Lung (tissue), 12 donors: ENCODE data around the gene CTTNBP2. TPM values are rescaled to one million over a fixed set of nuclear protein-coding genes. Genes with fewer than 3 reads are reported as not detected.

Experiments
- ATAC-seq: fragments of 200-7000 bp; cut with Tn5 transposase; one replicate; pipeline ENCODE4 v1.9.1; 2020; ENCODE audit warnings: moderate number of reproducible peaks; ENCODE audit not compliant: insufficient read depth, low FRiP score
- DNase-seq, 3 donors: peaks; one replicate each; pipeline ENCODE4 v3.0.0-alpha.2; 2013 to 2017
- H3K27ac ChIP-seq, 2 donors: one replicate each; pipeline ENCODE4 v1.5.1; 2013; ENCODE audit warnings: mild to moderate bottlenecking in 2 of 2, moderate library complexity in 2 of 2, control low read depth in 1 of 2, inconsistent platforms in 1 of 2, low read depth in 1 of 2, low read length in 1 of 2
- H3K27me3 ChIP-seq, 3 donors: one replicate each; pipeline ENCODE4 v1.5.1; 2013; ENCODE audit warnings: low read length in 2 of 3; ENCODE audit not compliant: control insufficient read depth in 3 of 3, insufficient read depth in 3 of 3
- H3K36me3 ChIP-seq, 4 donors: one replicate each; pipeline ENCODE4 v1.5.1; 2013; ENCODE audit warnings: low read length in 4 of 4, mild to moderate bottlenecking in 1 of 4, moderate library complexity in 1 of 4; ENCODE audit not compliant: control insufficient read depth in 4 of 4, insufficient read depth in 4 of 4
- H3K4me1 ChIP-seq, 5 donors: one replicate each; pipeline ENCODE4 v1.5.1; 2013; ENCODE audit warnings: low read length in 5 of 5, mild to moderate bottlenecking in 2 of 5, moderate library complexity in 1 of 5; ENCODE audit not compliant: control insufficient read depth in 5 of 5, insufficient read depth in 5 of 5
- H3K4me3 ChIP-seq: one replicate; pipeline ENCODE4 v1.5.1; 2013; ENCODE audit warnings: mild to moderate bottlenecking, control low read depth, moderate library complexity
- H3K9ac ChIP-seq, 2 donors: one replicate each; pipeline ENCODE4 v1.5.1; 2013; ENCODE audit warnings: low read length in 2 of 2, control low read depth in 1 of 2; ENCODE audit not compliant: insufficient read depth in 1 of 2
- H3K9me3 ChIP-seq, 4 donors: one replicate each; pipeline ENCODE4 v1.5.1; 2013; ENCODE audit warnings: low read length in 3 of 4, mild to moderate bottlenecking in 1 of 4, moderate library complexity in 1 of 4; ENCODE audit not compliant: control insufficient read depth in 4 of 4, insufficient read depth in 3 of 4
- WGBS, 2 donors: extraction: QIAGEN DNeasy Blood & Tissue Kit; methylation state at CpG; one replicate each; pipeline ENCODE4 v1.1.7; 2013; 5-methylcytosine and 5-hydroxymethylcytosine counted together
- polyA plus RNA-seq, 2 donors: library from polyadenylated mRNA; stranded (reverse); fragments of 200-250 nt; gene quantifications; one replicate each; pipeline ENCODE4 v1.2.1, GENCODE V29; 2013
- total RNA-seq, 2 donors: library from RNA; depleted of rRNA in 1 of 2; stranded (reverse); fragments of >200 nt in 1 of 2; gene quantifications; one replicate each; pipeline ENCODE4 v1.2.1, GENCODE V29; 2014 to 2021
- TF ChIP-seq, protein P1 (sequence below): IDR thresholded peaks from 2 replicates; pipeline ENCODE4 v1.5.1; 2012; ENCODE audit warnings: mild to moderate bottlenecking; ENCODE audit errors: control extremely low read depth, extremely low read depth
- donor health status: control.
- donor health status: control.
- donor health status: Bipolar disorder and iron deficiency.
- donor health status: healthy.
- donor health status: DM: yes; HTN: yes; CAD: no.

CTTNBP2 gene
- total and polyA plus RNA-seq, 4 donors, result 0.63 to 15.4 (median 2.4) TPM

DNA sequence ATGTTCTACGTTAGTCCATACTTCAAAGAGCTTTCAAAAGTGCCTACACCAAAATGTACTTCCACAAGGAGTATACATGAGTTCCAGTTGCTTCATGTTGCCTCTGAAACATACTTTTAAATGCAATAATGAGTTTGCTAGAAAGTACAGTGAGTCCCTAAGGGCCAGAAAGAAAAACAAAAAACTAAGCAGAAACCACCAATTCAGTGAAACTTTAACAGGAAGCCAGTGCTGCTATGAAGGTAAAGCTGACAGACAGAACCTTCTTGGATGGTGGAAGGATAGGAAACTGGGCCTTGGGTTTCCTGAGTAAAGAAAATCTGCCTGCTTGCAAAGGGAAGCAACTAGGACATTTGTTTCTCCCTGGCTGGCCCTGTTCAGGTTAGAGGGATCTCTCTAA lies 104.2 kb downstream of the CTTNBP2 start:
- Histone ChIP-seq H3K4me3 (no peak overlapping the region), H3K4me1 (peaks cover 0 to 6% (median 0%) of the 10 kb centered on the region in 5 donors), H3K27me3 (no peaks in the 10 kb centered on the region), H3K9ac (no peak overlapping the region), H3K36me3 (peaks cover 0 to 24% (median 5%) of the 10 kb centered on the region in 4 donors), H3K27ac (no peak overlapping the region), H3K9me3 (no peaks in the 10 kb centered on the region)
- DNase-seq (no peak), ATAC-seq (no peak)
- TF ChIP-seq, protein P1, sequence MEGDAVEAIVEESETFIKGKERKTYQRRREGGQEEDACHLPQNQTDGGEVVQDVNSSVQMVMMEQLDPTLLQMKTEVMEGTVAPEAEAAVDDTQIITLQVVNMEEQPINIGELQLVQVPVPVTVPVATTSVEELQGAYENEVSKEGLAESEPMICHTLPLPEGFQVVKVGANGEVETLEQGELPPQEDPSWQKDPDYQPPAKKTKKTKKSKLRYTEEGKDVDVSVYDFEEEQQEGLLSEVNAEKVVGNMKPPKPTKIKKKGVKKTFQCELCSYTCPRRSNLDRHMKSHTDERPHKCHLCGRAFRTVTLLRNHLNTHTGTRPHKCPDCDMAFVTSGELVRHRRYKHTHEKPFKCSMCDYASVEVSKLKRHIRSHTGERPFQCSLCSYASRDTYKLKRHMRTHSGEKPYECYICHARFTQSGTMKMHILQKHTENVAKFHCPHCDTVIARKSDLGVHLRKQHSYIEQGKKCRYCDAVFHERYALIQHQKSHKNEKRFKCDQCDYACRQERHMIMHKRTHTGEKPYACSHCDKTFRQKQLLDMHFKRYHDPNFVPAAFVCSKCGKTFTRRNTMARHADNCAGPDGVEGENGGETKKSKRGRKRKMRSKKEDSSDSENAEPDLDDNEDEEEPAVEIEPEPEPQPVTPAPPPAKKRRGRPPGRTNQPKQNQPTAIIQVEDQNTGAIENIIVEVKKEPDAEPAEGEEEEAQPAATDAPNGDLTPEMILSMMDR, result no peak
- 93 to 95% methylated on average over 1 of the region's 1 CpG for WGBS, 2 donors

DNA sequence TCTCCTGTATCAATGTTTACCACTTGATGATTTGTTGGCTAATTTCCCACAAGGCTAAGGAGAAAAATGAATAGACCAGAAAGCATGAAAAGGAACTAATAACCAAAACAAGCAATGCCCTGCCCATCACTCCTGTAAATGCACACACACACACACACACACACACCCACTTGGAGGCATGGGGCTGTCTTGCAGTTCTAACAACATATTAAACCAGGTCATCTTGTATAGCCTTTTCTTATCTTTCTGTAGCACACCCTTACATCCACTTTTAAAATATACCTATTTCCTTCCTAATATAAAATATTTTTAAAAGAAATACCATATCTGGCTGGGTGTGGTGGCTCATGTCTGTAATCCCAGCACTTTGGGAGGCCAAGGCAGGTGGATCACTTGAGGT lies 105.3 kb downstream of the CTTNBP2 start:
- TF ChIP-seq, protein P1, result no peak
- DNase-seq (no peak), ATAC-seq (no peak)
- no peak overlapping the region for H3K4me3 ChIP-seq
- no peak overlapping the region for H3K9ac ChIP-seq
- peaks cover 0 to 6% (median 0%) of the 10 kb centered on the region in 5 donors for H3K4me1 ChIP-seq
- peaks cover 0 to 25% (median 5%) of the 10 kb centered on the region in 4 donors for H3K36me3 ChIP-seq
- no peaks in the 10 kb centered on the region for H3K27me3 ChIP-seq
- H3K9me3 ChIP-seq, result no peaks in the 10 kb centered on the region
- H3K27ac ChIP-seq, result no peak overlapping the region

DNA sequence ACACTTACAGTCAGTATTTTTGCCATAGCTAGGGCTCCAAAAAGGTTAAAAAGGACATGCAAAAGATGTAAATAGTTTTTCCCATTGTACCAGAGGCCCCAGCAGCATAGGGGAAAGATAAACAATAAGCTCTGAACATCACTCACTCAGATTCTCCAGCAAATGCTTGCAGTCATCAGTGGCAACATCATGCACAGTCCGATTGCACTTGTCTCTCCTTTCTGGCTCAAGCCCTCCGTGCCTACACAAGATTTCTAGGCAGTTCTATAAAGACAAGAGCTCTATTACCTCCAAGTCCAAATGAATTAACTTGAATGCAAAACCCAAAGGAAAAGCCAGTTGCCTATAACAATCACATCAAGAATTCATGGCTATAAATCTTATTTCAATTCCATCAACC lies 106.3 kb downstream of the CTTNBP2 start:
- Histone ChIP-seq H3K9ac (no peak overlapping the region), H3K4me1 (peaks cover 0 to 4% (median 0%) of the 10 kb centered on the region in 5 donors), H3K27me3 (no peaks in the 10 kb centered on the region), H3K36me3 (peaks cover 0 to 22% (median 3%) of the 10 kb centered on the region in 4 donors), H3K9me3 (no peaks in the 10 kb centered on the region), H3K27ac (no peak overlapping the region), H3K4me3 (no peak overlapping the region)
- ATAC-seq (no peak), DNase-seq (no peak)
- TF ChIP-seq, protein P1, result no peak
- WGBS, 2 donors, result 86 to 92% methylated on average over 2 of the region's 2 CpGs

DNA sequence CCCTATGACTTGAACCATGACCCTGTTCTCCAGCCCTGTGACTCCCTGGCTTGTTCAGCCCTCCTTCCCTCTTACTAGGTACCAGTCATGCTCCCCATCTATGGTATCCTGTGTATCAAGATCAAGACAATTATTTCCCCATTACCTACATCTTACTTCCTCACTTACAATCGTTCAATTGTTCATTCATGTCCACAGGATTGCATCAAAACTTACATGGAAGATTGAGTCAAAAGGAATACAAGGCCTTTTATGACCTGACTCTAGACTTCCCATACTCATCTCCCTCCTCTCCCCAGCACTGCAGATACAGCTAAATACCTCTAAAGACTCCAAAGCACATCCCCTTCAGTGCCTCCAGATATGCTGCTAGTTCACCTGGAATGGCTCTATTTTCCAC lies 109.2 kb downstream of the CTTNBP2 start:
- ATAC-seq (no peak), DNase-seq (no peak)
- Histone ChIP-seq H3K9me3 (no peaks in the 10 kb centered on the region), H3K4me3 (no peak overlapping the region), H3K9ac (no peak overlapping the region), H3K27me3 (no peaks in the 10 kb centered on the region), H3K27ac (no peak overlapping the region), H3K4me1 (no peaks in the 10 kb centered on the region), H3K36me3 (peaks cover 0 to 20% (median 5%) of the 10 kb centered on the region in 4 donors)
- TF ChIP-seq, protein P1, result no peak
- 55 to 61% methylated on average over 1 of the region's 1 CpG for WGBS, 2 donors
